Measurements from ENCODE around the gene GMDS.
"Not testable (repeated sequence)": the region's sequence is repeated elsewhere in the genome, so short reads cannot be mapped to it uniquely, and the experiment has no call there.

Gene GMDS

DNA sequence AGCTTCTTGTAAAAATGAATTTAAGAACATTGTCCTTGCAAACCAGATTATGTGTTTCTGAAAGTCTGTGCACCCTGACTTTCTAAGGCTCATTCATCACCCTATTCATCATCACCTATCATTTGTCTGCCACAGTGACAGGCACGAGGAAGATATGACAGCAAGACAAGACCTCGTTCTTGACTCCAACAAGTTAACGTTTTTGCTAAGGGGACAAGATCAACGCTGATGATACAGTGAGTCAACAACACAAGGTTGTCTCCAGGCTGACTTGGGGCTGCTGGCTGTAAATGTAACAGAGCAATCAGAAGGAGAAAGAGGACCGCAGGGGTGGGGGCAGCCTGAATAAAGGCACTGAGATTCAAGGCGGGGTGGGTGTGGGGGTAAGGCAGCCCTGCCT lies 541.5 kb downstream of the GMDS start:
- Histone ChIP-seq H3K4me1 (ENCODE audit: control insufficient read depth, insufficient read depth, low read length) (no peaks in the 10 kb centered on the region), H3K9ac (ENCODE audit: low read length in 2 of 2) (no peak overlapping the region), H3K4me3 (ENCODE audit: low read length in 2 of 2) (no peak overlapping the region), H3K27ac (ENCODE audit: low read length) (no peak overlapping the region), H3K9me3 (ENCODE audit: control insufficient read depth in 2 of 2, low read length in 2 of 2) (no peaks in the 10 kb centered on the region), H3K36me3 (ENCODE audit: control insufficient read depth in 2 of 2, insufficient read depth in 2 of 2, low read length in 2 of 2) (no peaks in the 10 kb centered on the region), H3K27me3 (ENCODE audit: control insufficient read depth in 1 of 2, insufficient read depth in 2 of 2, low read length in 2 of 2) (no peaks in the 10 kb centered on the region)

DNA sequence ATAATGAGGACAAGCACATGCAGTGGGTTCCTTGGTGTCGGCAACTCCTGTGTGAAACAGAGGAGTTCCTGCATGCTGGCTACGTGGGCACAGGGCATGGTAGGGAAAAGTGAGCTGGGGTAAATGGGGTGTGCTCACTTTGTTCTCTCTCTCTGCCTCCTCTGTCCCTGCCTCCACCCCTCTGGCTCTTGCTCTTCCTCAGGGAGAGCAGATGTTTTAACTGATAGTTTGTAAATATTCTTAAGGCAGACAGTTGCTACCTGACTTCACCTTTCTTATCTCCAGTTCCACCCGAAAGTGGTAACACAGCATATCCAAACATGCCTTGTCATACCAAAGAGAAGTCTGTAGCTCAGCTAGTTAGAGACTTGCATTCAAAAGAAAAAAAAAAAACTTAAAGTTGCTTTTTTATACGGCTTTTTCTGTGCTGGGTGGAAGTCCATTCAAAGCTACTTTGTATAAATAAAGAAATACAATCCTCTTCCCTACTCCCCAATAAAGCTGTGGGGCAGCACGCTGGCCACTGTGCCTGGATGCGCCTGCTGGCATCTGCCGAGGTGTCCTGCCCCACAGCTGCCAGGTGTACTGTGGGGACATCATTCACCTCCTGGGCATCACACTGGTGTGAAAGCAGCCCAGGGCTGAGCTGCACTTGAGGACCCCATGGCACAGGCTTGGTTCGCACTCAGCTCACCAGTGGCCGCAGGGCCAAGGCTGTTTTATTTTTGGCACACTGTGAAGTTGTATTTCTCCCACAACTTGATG lies 542.1 kb downstream of the GMDS start:
- Histone ChIP-seq H3K4me1 (ENCODE audit: control insufficient read depth, insufficient read depth, low read length) (no peaks in the 10 kb centered on the region), H3K4me3 (ENCODE audit: low read length in 2 of 2) (no peak overlapping the region), H3K9me3 (ENCODE audit: control insufficient read depth in 2 of 2, low read length in 2 of 2) (no peaks in the 10 kb centered on the region), H3K27ac (ENCODE audit: low read length) (no peak overlapping the region), H3K36me3 (ENCODE audit: control insufficient read depth in 2 of 2, insufficient read depth in 2 of 2, low read length in 2 of 2) (no peaks in the 10 kb centered on the region), H3K27me3 (ENCODE audit: control insufficient read depth in 1 of 2, insufficient read depth in 2 of 2, low read length in 2 of 2) (no peaks in the 10 kb centered on the region), H3K9ac (ENCODE audit: low read length in 2 of 2) (no peak overlapping the region)

DNA sequence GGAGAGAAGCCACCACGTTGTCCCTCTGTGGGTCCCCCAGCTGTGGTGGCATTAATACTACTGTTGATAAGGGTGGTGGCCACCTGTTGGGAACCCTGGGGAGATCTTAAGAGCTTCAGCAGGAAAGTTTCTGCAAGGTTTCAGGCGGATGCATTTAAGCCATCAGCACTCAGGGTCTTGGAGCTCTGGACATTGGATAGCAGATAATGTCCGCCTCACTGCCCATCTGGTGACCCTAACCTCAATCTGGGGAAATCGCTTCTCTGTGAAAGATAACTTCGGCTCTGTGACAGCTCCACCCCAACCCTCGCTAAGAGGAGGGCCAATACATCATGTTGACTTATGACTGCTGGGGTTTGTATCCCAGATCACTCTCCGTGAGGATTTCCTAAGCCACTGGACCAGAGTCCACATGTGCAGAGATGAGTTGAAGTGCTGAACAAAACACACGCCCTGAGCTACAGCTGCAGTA lies 542.8 kb downstream of the GMDS start:
- Histone ChIP-seq H3K9me3 (ENCODE audit: control insufficient read depth in 2 of 2, low read length in 2 of 2) (no peaks in the 10 kb centered on the region), H3K36me3 (ENCODE audit: control insufficient read depth in 2 of 2, insufficient read depth in 2 of 2, low read length in 2 of 2) (no peaks in the 10 kb centered on the region), H3K4me1 (ENCODE audit: control insufficient read depth, insufficient read depth, low read length) (no peaks in the 10 kb centered on the region), H3K4me3 (ENCODE audit: low read length in 2 of 2) (no peak overlapping the region), H3K27me3 (ENCODE audit: control insufficient read depth in 1 of 2, insufficient read depth in 2 of 2, low read length in 2 of 2) (no peaks in the 10 kb centered on the region), H3K9ac (ENCODE audit: low read length in 2 of 2) (no peak overlapping the region), H3K27ac (ENCODE audit: low read length) (no peak overlapping the region)

DNA sequence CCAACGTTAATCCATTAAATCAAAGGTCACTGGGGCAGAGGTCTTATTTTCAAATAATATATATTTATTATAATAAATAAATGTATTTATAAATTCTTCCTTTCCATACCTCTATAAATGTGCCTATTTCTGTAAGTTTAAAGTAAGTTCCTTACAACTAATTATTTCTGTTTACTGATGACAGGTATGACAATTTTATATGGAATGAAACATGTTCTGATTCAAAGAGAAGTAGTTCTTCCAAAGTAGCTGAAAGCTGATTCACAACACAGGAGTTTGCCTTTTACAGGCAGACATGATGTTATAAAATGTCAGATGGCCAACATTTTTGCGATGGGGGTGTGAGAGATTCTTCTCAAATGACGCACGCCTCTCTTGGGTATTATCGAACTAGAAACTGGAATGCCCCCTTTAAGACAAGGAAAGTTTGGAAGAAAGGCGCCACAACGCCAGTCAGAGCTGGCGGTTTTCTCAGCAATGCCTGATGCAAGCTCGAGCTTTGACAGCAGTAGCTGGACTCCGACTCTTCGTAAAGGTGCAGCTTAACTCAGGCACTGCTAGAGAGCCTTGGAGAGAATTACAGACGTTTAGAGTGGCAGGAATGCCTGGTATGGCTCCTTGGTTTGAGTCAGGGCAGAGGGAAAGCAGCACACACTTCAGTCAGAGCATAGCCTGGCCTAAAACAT lies 543.6 kb downstream of the GMDS start:
- no peak overlapping the region for H3K27ac ChIP-seq (ENCODE audit: low read length)
- H3K36me3 ChIP-seq (ENCODE audit: control insufficient read depth in 2 of 2, insufficient read depth in 2 of 2, low read length in 2 of 2) = no peaks in the 10 kb centered on the region

DNA sequence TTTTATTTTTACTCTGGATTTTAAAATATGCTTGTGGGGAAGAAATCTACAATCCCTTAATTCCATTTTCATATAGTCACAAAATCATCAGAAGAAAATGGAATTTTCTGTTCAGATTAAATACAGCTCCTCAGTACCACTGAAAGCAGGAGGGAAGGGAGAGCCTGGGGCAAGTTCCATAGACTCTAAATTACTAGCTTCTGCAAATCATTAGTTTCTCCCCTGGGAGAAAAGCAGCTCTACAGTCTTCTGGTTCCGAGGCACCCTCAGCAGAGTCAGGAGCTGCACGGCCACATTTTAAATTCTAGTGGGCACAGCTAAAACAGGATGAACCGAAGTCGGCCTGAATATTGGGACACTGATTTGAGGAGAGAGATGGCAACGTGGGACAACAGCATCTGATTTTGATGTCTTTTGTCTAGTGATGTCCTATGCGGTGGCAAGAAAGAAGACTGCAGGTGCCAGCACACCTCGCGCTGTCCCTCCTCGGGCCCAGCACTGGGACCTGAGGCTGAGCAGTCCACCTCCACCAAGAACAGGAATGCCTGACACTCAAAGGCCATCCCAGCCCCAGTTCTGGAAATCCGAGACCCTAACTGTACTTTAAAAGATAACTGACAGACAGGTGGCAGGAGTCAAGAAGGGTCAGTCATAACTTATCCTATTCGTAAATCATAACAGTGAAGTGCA lies 545.0 kb downstream of the GMDS start:
- Histone ChIP-seq H3K36me3 (ENCODE audit: control insufficient read depth in 2 of 2, insufficient read depth in 2 of 2, low read length in 2 of 2) (no peaks in the 10 kb centered on the region), H3K27me3 (ENCODE audit: control insufficient read depth in 1 of 2, insufficient read depth in 2 of 2, low read length in 2 of 2) (no peaks in the 10 kb centered on the region), H3K9me3 (ENCODE audit: control insufficient read depth in 2 of 2, low read length in 2 of 2) (no peaks in the 10 kb centered on the region), H3K27ac (ENCODE audit: low read length) (no peak overlapping the region), H3K4me1 (ENCODE audit: control insufficient read depth, insufficient read depth, low read length) (no peaks in the 10 kb centered on the region), H3K9ac (ENCODE audit: low read length in 2 of 2) (no peak overlapping the region), H3K4me3 (ENCODE audit: low read length in 2 of 2) (no peak overlapping the region)

More for the DNA sequence above, 543.6 kb downstream of the GMDS start:
- H3K4me3 ChIP-seq (ENCODE audit: low read length in 2 of 2) = no peak overlapping the region
- H3K9ac ChIP-seq (ENCODE audit: low read length in 2 of 2) = no peak overlapping the region
- no peaks in the 10 kb centered on the region for H3K4me1 ChIP-seq (ENCODE audit: control insufficient read depth, insufficient read depth, low read length)
- H3K27me3 ChIP-seq (ENCODE audit: control insufficient read depth in 1 of 2, insufficient read depth in 2 of 2, low read length in 2 of 2) = no peaks in the 10 kb centered on the region
- no peaks in the 10 kb centered on the region for H3K9me3 ChIP-seq (ENCODE audit: control insufficient read depth in 2 of 2, low read length in 2 of 2)

DNA sequence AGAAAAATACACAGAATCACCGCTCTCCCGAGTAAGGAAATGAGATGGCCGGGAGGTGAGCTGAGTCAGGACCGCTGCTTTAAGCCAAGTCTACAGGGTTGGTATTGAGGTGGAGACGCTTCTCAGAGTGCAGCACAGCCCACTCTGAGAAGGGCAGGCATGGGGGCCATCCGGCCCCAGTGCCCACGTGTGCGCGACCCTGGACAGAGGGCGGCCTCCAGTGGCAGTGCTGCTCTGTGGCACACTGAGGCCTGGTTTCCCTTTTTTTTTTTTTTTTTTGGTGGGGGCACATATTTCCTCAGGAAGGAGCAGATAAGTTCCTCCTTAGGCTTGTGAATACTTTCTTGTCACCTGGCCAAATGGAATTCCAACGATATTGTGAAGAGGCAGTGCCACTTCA lies 546.9 kb downstream of the GMDS start:
- H3K36me3 ChIP-seq (ENCODE audit: control insufficient read depth in 2 of 2, insufficient read depth in 2 of 2, low read length in 2 of 2) = no peaks in the 10 kb centered on the region
- H3K27ac ChIP-seq (ENCODE audit: low read length) = no peak overlapping the region
- H3K9ac ChIP-seq (ENCODE audit: low read length in 2 of 2) = no peak overlapping the region
- H3K4me1 ChIP-seq (ENCODE audit: control insufficient read depth, insufficient read depth, low read length) = no peaks in the 10 kb centered on the region
- no peaks in the 10 kb centered on the region for H3K27me3 ChIP-seq (ENCODE audit: control insufficient read depth in 1 of 2, insufficient read depth in 2 of 2, low read length in 2 of 2)
- no peaks in the 10 kb centered on the region for H3K9me3 ChIP-seq (ENCODE audit: control insufficient read depth in 2 of 2, low read length in 2 of 2)
- H3K4me3 ChIP-seq (ENCODE audit: low read length in 2 of 2) = no peak overlapping the region

DNA sequence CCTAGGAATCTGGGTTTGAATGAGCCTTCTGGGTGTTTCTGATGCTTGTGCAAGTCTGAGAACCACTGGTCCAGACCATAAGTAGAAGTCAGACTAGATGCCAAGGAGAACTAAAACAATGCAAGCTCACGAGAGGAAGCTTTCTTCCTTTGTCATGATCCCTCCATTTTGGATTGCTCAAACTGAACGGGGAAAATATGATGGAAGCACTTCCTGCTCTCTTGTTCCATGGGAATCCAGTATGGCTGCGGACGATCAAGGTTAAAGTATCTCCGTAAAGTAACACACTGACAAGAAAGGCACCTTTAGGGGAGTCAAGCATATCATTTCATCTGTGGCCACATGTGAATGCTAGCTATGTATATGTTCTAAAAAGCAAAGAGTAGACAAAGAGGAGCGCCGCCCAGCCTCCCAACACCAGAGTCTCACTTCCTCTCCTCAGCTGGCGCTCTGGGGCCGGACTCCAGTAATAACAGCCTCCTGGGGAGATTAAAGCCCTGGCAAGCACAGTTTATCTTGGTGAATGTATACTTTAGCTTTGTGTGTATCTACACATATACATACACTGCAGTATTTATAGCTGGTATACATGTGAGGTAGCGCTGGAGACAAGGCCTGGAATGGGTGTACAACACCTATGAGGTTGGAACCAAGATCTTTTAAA lies 547.6 kb downstream of the GMDS start:
- Histone ChIP-seq H3K27ac (ENCODE audit: low read length) (no peak overlapping the region), H3K9me3 (ENCODE audit: control insufficient read depth in 2 of 2, low read length in 2 of 2) (no peaks in the 10 kb centered on the region), H3K4me3 (ENCODE audit: low read length in 2 of 2) (no peak overlapping the region), H3K36me3 (ENCODE audit: control insufficient read depth in 2 of 2, insufficient read depth in 2 of 2, low read length in 2 of 2) (no peaks in the 10 kb centered on the region), H3K9ac (ENCODE audit: low read length in 2 of 2) (no peak overlapping the region), H3K27me3 (ENCODE audit: control insufficient read depth in 1 of 2, insufficient read depth in 2 of 2, low read length in 2 of 2) (no peaks in the 10 kb centered on the region), H3K4me1 (ENCODE audit: control insufficient read depth, insufficient read depth, low read length) (no peaks in the 10 kb centered on the region)

DNA sequence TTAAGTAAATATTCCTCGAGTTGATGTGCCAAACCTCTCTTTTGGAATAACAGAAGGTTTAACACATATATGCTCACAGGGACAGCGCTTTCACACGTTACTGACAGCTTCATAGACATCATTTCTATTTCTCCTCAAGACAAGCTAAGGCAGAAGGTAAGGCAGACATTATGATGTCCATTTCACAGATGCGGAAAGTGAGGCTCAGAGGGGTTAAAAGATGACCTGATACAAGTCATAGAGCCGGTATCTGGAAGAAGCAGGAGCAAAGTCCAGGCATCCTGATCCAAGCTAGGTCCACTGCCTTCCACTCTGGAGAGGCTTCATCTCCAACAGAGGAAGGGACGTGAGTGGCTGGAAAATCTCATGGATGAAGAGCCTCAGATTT lies 548.9 kb downstream of the GMDS start:
- Histone ChIP-seq H3K36me3 (ENCODE audit: control insufficient read depth in 2 of 2, insufficient read depth in 2 of 2, low read length in 2 of 2) (no peaks in the 10 kb centered on the region), H3K9me3 (ENCODE audit: control insufficient read depth in 2 of 2, low read length in 2 of 2) (no peaks in the 10 kb centered on the region), H3K9ac (ENCODE audit: low read length in 2 of 2) (no peak overlapping the region), H3K4me3 (ENCODE audit: low read length in 2 of 2) (no peak overlapping the region), H3K27ac (ENCODE audit: low read length) (no peak overlapping the region), H3K4me1 (ENCODE audit: control insufficient read depth, insufficient read depth, low read length) (no peaks in the 10 kb centered on the region), H3K27me3 (ENCODE audit: control insufficient read depth in 1 of 2, insufficient read depth in 2 of 2, low read length in 2 of 2) (no peaks in the 10 kb centered on the region)

DNA sequence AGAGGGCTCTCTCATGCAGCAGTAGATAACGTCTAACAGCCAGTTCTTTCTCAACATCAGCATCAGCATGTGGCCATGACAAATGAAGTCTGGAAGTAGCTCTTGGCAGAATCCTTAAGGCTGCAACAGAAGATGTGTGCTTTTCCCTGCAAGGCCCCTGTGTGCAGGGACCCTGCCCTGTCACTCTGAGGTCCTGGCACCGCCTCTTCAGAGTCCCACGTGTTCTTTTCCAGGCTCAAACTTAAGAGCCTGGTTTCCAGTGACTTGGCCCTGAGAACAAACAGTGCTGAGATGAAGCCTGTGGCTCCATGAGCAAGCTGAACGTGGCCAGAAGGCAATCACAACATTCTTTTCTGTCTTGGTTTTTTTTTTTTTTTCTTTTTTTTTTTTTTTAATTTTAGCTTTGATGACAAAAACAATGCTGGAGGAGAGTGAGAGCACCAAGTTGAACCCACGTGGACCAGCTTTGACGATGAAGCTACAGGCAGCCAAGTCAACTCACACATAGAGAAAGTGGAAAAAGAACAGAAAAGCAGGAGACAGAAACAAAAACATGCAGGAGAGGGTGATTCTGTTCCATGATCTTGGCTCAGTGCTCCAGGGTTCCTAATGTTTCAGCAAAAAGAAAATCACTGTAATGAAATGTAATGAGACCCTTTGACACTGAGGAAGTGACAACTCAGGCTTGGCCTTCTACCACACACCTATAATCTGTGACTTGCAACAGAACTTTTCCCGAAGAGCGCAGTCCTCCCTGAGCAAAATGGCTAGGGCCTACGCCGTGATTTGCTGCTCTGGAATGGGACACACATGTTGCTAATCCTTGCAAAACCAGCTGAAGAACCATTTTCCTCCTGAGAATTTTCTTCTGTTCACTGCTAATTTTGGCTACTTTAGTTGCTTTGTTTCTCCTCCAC lies 549.6 kb downstream of the GMDS start:
- H3K9ac ChIP-seq (ENCODE audit: low read length in 2 of 2) = no peak overlapping the region
- no peaks in the 10 kb centered on the region for H3K4me1 ChIP-seq (ENCODE audit: control insufficient read depth, insufficient read depth, low read length)
- no peaks in the 10 kb centered on the region for H3K9me3 ChIP-seq (ENCODE audit: control insufficient read depth in 2 of 2, low read length in 2 of 2)
- H3K36me3 ChIP-seq (ENCODE audit: control insufficient read depth in 2 of 2, insufficient read depth in 2 of 2, low read length in 2 of 2) = no peaks in the 10 kb centered on the region
- no peak overlapping the region for H3K27ac ChIP-seq (ENCODE audit: low read length)
- H3K4me3 ChIP-seq (ENCODE audit: low read length in 2 of 2) = no peak overlapping the region
- H3K27me3 ChIP-seq (ENCODE audit: control insufficient read depth in 1 of 2, insufficient read depth in 2 of 2, low read length in 2 of 2) = no peaks in the 10 kb centered on the region

DNA sequence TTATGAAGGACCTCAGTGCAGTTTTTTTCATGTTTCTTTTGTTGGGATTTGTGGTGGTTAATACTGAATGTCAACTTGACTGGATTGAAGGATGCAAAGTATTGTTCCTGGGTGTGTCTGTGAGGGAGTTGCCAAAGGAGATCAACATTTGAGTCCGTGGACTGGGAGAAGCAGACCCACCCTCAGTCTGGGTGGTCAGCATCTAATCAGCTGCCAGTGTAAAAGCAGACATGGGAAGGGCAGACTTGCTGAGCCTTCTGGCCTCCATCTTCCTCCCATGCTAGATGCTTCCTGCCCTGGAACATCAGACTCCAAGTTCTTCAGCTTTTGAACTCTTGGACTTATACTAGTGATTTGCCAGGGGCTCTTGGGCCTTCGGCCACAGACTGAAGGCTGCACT lies 553.6 kb downstream of the GMDS start:
- H3K4me1 ChIP-seq (ENCODE audit: control insufficient read depth, insufficient read depth, low read length); H3K36me3 ChIP-seq (ENCODE audit: control insufficient read depth in 2 of 2, insufficient read depth in 2 of 2, low read length in 2 of 2); H3K27me3 ChIP-seq (ENCODE audit: control insufficient read depth in 1 of 2, insufficient read depth in 2 of 2, low read length in 2 of 2); H3K9me3 ChIP-seq (ENCODE audit: control insufficient read depth in 2 of 2, low read length in 2 of 2); H3K27ac ChIP-seq (ENCODE audit: low read length); H3K4me3 ChIP-seq (ENCODE audit: low read length in 2 of 2); H3K9ac ChIP-seq (ENCODE audit: low read length in 2 of 2): not testable (repeated sequence)
